Endothelial cell of umbilical vein (primary cell): ENCODE measurements around the gene FRYL. TPM values are rescaled to one million over a fixed set of nuclear protein-coding genes. Genes with fewer than 3 reads are reported as not detected.

ENCODE experiments used
- BruUV-seq: library from RNA; stranded (reverse); fragments of 400-500 nt; replicated peaks from 2 replicates; lab custom pipeline; 2021; lab: Mats Ljungman, UMichigan
- CTCF ChIA-PET: fragments of 300-600, 350-600 bp; sonication (Branson Sonifier 250); formaldehyde crosslinking; loops from one replicate; lab custom pipeline; 2021; ENCODE audit warnings: antibody characterized with exemption, inconsistent platforms; lab: Charles Lee
- POLR2A ChIA-PET: fragments of 300-600, 350-600 bp; sonication (Branson Sonifier 250); formaldehyde crosslinking; loops from one replicate; lab custom pipeline; 2021; ENCODE audit warnings: antibody characterized with exemption, inconsistent platforms; lab: Charles Lee
- DNase-seq: peaks from one replicate; pipeline ENCODE4 v3.0.0-alpha.2; 2011; ENCODE audit warnings: low read depth, low spot score
- FAIRE-seq: peaks from 2 replicates; lab custom pipeline; 2011; peaks lifted over from hg19 to GRCh38; lab: Jason Lieb, UNC
- H2AFZ ChIP-seq: 2 replicates; pipeline ENCODE4 v1.6.0; 2012; ENCODE audit warnings: low read depth, low read length, control low read depth, inconsistent platforms
- H3K27ac ChIP-seq: 2 replicates; pipeline ENCODE4 v1.5.1; 2011; ENCODE audit warnings: low read depth, mild to moderate bottlenecking, control low read depth, low read length, moderate library complexity; ENCODE audit not compliant: insufficient read depth
- H3K27me3 ChIP-seq, 2 experiments: 2 replicates each; pipeline versions ENCODE4 v1.6.0 to v1.6.1; 2011; ENCODE audit warnings: low read length in 2 of 2, mixed read lengths in 1 of 2; ENCODE audit not compliant: control insufficient read depth in 2 of 2, insufficient read depth in 2 of 2
- H3K36me3 ChIP-seq, 2 experiments: 2 replicates in 1 of 2; 3 replicates in 1 of 2; pipeline ENCODE4 v1.5.1; 2011; ENCODE audit warnings: low read length in 2 of 2, mild to moderate bottlenecking in 1 of 2, moderate library complexity in 1 of 2; ENCODE audit not compliant: control insufficient read depth in 2 of 2, insufficient read depth in 2 of 2; ENCODE audit errors: extremely low read depth in 1 of 2
- H3K4me1 ChIP-seq: 3 replicates; pipeline ENCODE4 v1.5.1; 2011; ENCODE audit warnings: mild to moderate bottlenecking, low read length; ENCODE audit not compliant: control insufficient read depth, insufficient read depth; ENCODE audit errors: extremely low read depth
- H3K4me2 ChIP-seq: 2 replicates; pipeline ENCODE4 v1.6.1; 2011; ENCODE audit warnings: low read length, control low read depth, mixed read lengths; ENCODE audit not compliant: insufficient read depth
- H3K4me3 ChIP-seq, 3 experiments: fragments of 200-600 bp in 1 of 3; sonication (generic), shearing (Covaris generic) in 1 of 3; replicated peaks in 1 of 3; 2 replicates each; pipeline ENCODE4 v1.5.1; 2011 to 2016; ENCODE audit warnings: control low read depth in 3 of 3, low read length in 3 of 3, mild to moderate bottlenecking in 2 of 3, inconsistent platforms in 1 of 3, low read depth in 1 of 3, moderate library complexity in 1 of 3; ENCODE audit not compliant: insufficient read depth in 1 of 3
- H3K79me2 ChIP-seq: 2 replicates; pipeline ENCODE4 v1.6.0; 2012; ENCODE audit warnings: low read length, inconsistent platforms; ENCODE audit not compliant: control insufficient read depth, insufficient read depth
- H3K9ac ChIP-seq: replicated peaks from 2 replicates; pipeline ENCODE3; 2011; ENCODE audit warnings: low read length, control low read depth; ENCODE audit not compliant: insufficient read depth; ENCODE audit errors: extremely low read depth
- H3K9me1 ChIP-seq: replicated peaks from 3 replicates; pipeline ENCODE4 v1.6.0; 2011; ENCODE audit warnings: mild to moderate bottlenecking, low read length; ENCODE audit not compliant: control insufficient read depth, insufficient read depth; ENCODE audit errors: extremely low read depth
- H3K9me3 ChIP-seq: replicated peaks from 2 replicates; pipeline ENCODE4 v1.5.1; 2012; ENCODE audit warnings: low read length, inconsistent platforms; ENCODE audit not compliant: control insufficient read depth, insufficient read depth
- H4K20me1 ChIP-seq: replicated peaks from 2 replicates; pipeline ENCODE3; 2011; ENCODE audit warnings: mild to moderate bottlenecking, low read length; ENCODE audit not compliant: control insufficient read depth, insufficient read depth; ENCODE audit errors: extremely low read depth
- FOS ChIP-seq: IDR thresholded peaks from 2 replicates; pipeline ENCODE4 v1.6.1; 2011; ENCODE audit warnings: mild to moderate bottlenecking, low read length, moderate library complexity, borderline replicate concordance; ENCODE audit not compliant: insufficient read depth
- JUN ChIP-seq: IDR thresholded peaks from 2 replicates; pipeline ENCODE4 v1.6.1; 2011; ENCODE audit warnings: borderline replicate concordance, low read depth; ENCODE audit not compliant: insufficient read length, insufficient read depth
- POLR2A ChIP-seq: IDR thresholded peaks from 2 replicates; pipeline ENCODE4 v1.6.1; 2012; ENCODE audit warnings: low read depth, mild to moderate bottlenecking, control low read depth, low read length
- dilution Hi-C: fragments of 300-500 bp; cut with MboI; formaldehyde crosslinking; loops from one replicate; pipeline ENCODE4 v1.15.0; 2019; ENCODE audit warnings: low sequenced_read_pairs; ENCODE audit not compliant: extremely low pct_ligation_motif_present
- intact Hi-C: fragments of 100-400 bp; cut with micrococcal nuclease; formaldehyde crosslinking; loops from one replicate; pipeline ENCODE4 v1.10.0; 2022
- polyA plus RNA-seq, 4 experiments: library from polyadenylated mRNA; depleted of rRNA in 3 of 4; stranded (reverse) in 3 of 4; unstranded in 1 of 4; fragments of >200 nt; gene quantifications; 2 replicates each; pipeline versions ENCODE4 v1.2.1 to v1.2.3, GENCODE V29; 2011 to 2012; ENCODE audit warnings: missing spikeins in 1 of 4
- total RNA-seq: library from RNA; stranded (reverse); gene quantifications from 2 replicates; pipeline ENCODE4 v1.2.3, GENCODE V29; 2021

The FRYL gene
- total and polyA plus RNA-seq, 2 donors (not counting 3 experiments of a cell fraction or from before 2014, with no cell fraction given), result 17.0 to 84.9 TPM

DNA sequence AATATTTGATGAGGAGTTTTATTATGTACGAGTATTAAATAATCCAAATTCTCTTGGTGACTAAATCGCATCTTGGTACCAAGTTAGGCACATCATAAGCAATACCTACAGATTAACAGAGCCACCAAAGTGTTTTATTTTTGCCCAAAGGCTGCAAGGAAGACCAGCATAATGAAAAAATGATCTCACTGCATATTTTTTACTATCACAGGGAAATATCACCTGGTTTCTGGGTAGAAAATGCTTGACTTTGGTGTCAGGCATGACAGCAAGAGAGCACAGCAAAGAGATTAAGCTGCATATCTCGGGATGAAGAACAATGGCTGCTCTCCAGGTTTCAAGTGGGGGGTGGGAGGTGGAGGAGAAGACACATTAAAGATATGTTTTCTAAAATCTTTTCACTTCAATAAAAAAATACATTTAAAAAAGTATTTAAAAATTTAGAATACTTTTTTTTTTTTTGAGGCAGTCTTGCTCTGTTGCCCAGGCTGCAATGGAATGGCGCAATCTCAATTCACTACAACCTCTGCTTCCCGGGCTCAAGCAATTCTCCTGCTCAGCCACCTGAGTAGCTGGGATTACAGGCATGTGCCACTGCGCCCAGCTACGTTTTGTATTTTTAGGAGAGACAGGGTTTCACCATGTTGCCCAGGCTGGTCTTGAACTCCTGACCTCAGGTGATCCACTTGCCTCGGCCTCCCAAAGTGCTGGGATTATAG, 86.1 kb downstream of the FRYL start:
- DNase-seq (no peak), FAIRE-seq (no peak)
- Histone ChIP-seq H3K4me2 (no peak overlapping the region), H3K4me1 (peaks cover 15% of the 10 kb centered on the region), H2AFZ (no peak overlapping the region), H3K9me3 (no peaks in the 10 kb centered on the region), H3K9ac (no peak overlapping the region), H4K20me1 (peaks cover 3% of the 10 kb centered on the region), H3K4me3 (no peak overlapping the region), H3K36me3 (no peaks in the 10 kb centered on the region), H3K27me3 (no peaks in the 10 kb centered on the region), H3K27ac (no peak overlapping the region), H3K79me2 (peaks cover 75% of the 10 kb centered on the region), H3K9me1 (no peaks in the 10 kb centered on the region)
- ChIA-PET CTCF (interaction anchor here (1.3 kb wide), 1 partner anchor 9 kb away, joined by 4 read pairs; no protein-coding TSS in a partner anchor), POLR2A (no interaction called here)
- dilution Hi-C loops, result no loop called here
- BruUV-seq, result no TSS peak
- intact Hi-C loops, result loop anchor here (10.0 kb wide), 1 partner anchor 141 kb away; the partner anchor contains the start of gene OCIAD1
- no peak for TF ChIP-seq JUN

DNA sequence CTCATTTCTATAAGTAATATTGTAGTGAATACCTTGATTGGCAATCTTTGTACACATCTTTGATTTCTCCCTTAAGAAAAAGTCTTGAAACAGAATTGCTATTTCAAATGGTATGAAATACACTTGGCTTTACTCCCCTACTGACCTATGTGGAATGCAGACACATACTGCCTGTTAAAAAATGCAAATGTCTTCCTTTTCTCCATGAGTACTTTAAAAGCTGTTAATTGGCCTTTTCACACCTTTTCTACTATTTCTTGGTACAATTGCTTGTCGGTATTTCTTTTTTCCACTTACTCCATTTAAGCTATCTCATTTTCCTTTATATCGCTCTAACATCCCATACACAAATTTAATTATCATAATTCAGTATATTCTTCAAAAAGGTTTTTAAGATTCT, 87.2 kb downstream of the FRYL start:
- H3K4me2 ChIP-seq, result no peak overlapping the region
- peaks cover 3% of the 10 kb centered on the region for H4K20me1 ChIP-seq
- H2AFZ ChIP-seq, result no peak overlapping the region
- H3K9me1 ChIP-seq, result no peaks in the 10 kb centered on the region
- intact Hi-C loops, result loop anchor here (10.0 kb wide), 1 partner anchor 142 kb away; the partner anchor contains the start of gene OCIAD1
- ChIA-PET CTCF (no interaction called here), POLR2A (no interaction called here)
- H3K4me1 ChIP-seq, result peaks cover 4% of the 10 kb centered on the region
- H3K79me2 ChIP-seq, result peaks cover 69% of the 10 kb centered on the region
- no peaks in the 10 kb centered on the region for H3K27me3 ChIP-seq
- no peak overlapping the region for H3K9ac ChIP-seq
- FAIRE-seq, result no peak
- BruUV-seq, result no TSS peak
- dilution Hi-C loops, result no loop called here
- H3K4me3 ChIP-seq, result no peak overlapping the region
- H3K9me3 ChIP-seq, result no peaks in the 10 kb centered on the region
- no peak for DNase-seq
- no peaks in the 10 kb centered on the region for H3K36me3 ChIP-seq
- H3K27ac ChIP-seq, result no peak overlapping the region
- TF ChIP-seq POLR2A (no peak), FOS (no peak)
